Endometrial microvascular endothelial cells (primary cell): Measurements from ENCODE around the gene PLK2. TPM values are rescaled to one million over a fixed set of nuclear protein-coding genes. Genes with fewer than 3 reads are reported as not detected.

Source experiments
- in situ Hi-C: cut with HindIII; loops from 2 replicates; pipeline ENCODE4 v1.10.0; 2017; ENCODE audit warnings: low sequenced_read_pairs, low pct_unique_long_range_greater_than_20kb; ENCODE audit errors: inconsistent ontology term
- total RNA-seq: library from RNA; depleted of rRNA; stranded (reverse); fragments of >200 nt; gene quantifications from one replicate; pipeline ENCODE4 v1.2.3, GENCODE V29; 2015; ENCODE audit errors: inconsistent ontology term

Gene PLK2
- total RNA-seq: 366 TPM

GRCh38 chr5:58460002-58460731 is at the start of gene PLK2:
TSS of gene PLK2 (minus strand) at chr5:58460086. CDS start at chr5:58459959, 127 bp downstream.
- in situ Hi-C loops: loop anchor here (10.0 to 25.0 kb wide), 3 partner anchors 573 to 965 kb away; no protein-coding TSS in a partner anchor

GRCh38 chr5:58507715-58508114 is 47.8 kb upstream of the PLK2 start:
- in situ Hi-C loops: no loop called here

GRCh38 chr5:58505971-58506640 is 46.2 kb upstream of the PLK2 start:
- in situ Hi-C loops: no loop called here

GRCh38 chr5:58505502-58505901 is 45.6 kb upstream of the PLK2 start:
- in situ Hi-C loops: no loop called here

- in situ Hi-C loops: no loop called here
These were observed 44.9 kb upstream of the PLK2 start for GRCh38 chr5:58504766-58505165.

GRCh38 chr5:58503390-58504046 is 43.6 kb upstream of the PLK2 start:
- in situ Hi-C loops: no loop called here

GRCh38 chr5:58501778-58502417 is 42.0 kb upstream of the PLK2 start:
- in situ Hi-C loops: no loop called here

GRCh38 chr5:58499941-58500340 is 40.1 kb upstream of the PLK2 start:
- in situ Hi-C loops: no loop called here

GRCh38 chr5:58499231-58499630 is 39.3 kb upstream of the PLK2 start:
- in situ Hi-C loops: no loop called here

GRCh38 chr5:58498340-58498942 is 38.6 kb upstream of the PLK2 start:
- in situ Hi-C loops: no loop called here

- in situ Hi-C loops: no loop called here
These were observed 38.0 kb upstream of the PLK2 start for GRCh38 chr5:58497921-58498320.

- in situ Hi-C loops: no loop called here
These were observed 37.5 kb upstream of the PLK2 start for GRCh38 chr5:58497386-58497785.

- in situ Hi-C loops: no loop called here
These were observed 36.6 kb upstream of the PLK2 start for GRCh38 chr5:58496488-58496887.

- in situ Hi-C loops: no loop called here
These were observed 33.3 kb upstream of the PLK2 start for GRCh38 chr5:58493141-58493540.

GRCh38 chr5:58491216-58491892 is 31.5 kb upstream of the PLK2 start, which contains the start of gene GAPT:
TSS of gene GAPT (plus strand) at chr5:58491435. CDS start at chr5:58494537, 3,102 bp downstream.
- in situ Hi-C loops: no loop called here

GRCh38 chr5:58490402-58491050 is 30.6 kb upstream of the PLK2 start:
- in situ Hi-C loops: no loop called here

- in situ Hi-C loops: no loop called here
These were observed 26.4 kb upstream of the PLK2 start for GRCh38 chr5:58486290-58486689.

GRCh38 chr5:58484505-58484904 is 24.6 kb upstream of the PLK2 start:
- in situ Hi-C loops: no loop called here
